Right atrium auricular region (tissue), 2 donors: ENCODE data around the gene CYGB. TPM values are rescaled to one million over a fixed set of nuclear protein-coding genes. Genes with fewer than 3 reads are reported as not detected.

ENCODE experiments used
- DNase-seq: peaks from one replicate; pipeline ENCODE4 v3.0.0-alpha.2; 2019; ENCODE audit warnings: low spot score
- H3K27ac ChIP-seq, 2 donors: fragments of 200-600 bp; sonication (generic); 1 replicate in 1 of 2; 2 replicates in 1 of 2; pipeline ENCODE4 v1.5.1; 2016 to 2019
- H3K27me3 ChIP-seq, 2 donors: fragments of 200-600 bp; sonication (generic); one replicate each; pipeline versions ENCODE4 v1.5.1 to v1.6.0; 2017 to 2019
- H3K36me3 ChIP-seq: fragments of 200-600 bp; sonication (generic); one replicate; pipeline ENCODE4 v1.5.1; 2016
- H3K4me1 ChIP-seq, 2 donors: fragments of 200-600 bp; sonication (generic); one replicate each; pipeline versions ENCODE4 v1.5.1 to v1.6.0; 2017 to 2019
- H3K4me3 ChIP-seq, 2 donors: fragments of 200-600 bp; sonication (generic); 1 replicate in 1 of 2; 2 replicates in 1 of 2; pipeline ENCODE4 v1.5.1; 2017 to 2019; ENCODE audit warnings: mild to moderate bottlenecking in 1 of 2, moderate library complexity in 1 of 2
- H3K9me3 ChIP-seq, 2 donors: fragments of 200-600 bp; sonication (generic); one replicate each; pipeline ENCODE4 v1.5.1; 2019
- total RNA-seq, 2 donors: library from RNA; depleted of rRNA; stranded (reverse); fragments of >200 nt; gene quantifications; one replicate each; pipeline ENCODE4 v1.1.0, GENCODE V29; 2016
- TF ChIP-seq, protein P1 (sequence below), 2 donors: fragments of 200-600 bp; sonication (generic); IDR thresholded peaks; one replicate each; pipeline ENCODE4 v1.5.1; 2019; ENCODE audit warnings: antibody characterized with exemption in 2 of 2

CYGB gene
- total RNA-seq, 2 donors from 2014 or later: 23.0 to 48.7 TPM

DNA sequence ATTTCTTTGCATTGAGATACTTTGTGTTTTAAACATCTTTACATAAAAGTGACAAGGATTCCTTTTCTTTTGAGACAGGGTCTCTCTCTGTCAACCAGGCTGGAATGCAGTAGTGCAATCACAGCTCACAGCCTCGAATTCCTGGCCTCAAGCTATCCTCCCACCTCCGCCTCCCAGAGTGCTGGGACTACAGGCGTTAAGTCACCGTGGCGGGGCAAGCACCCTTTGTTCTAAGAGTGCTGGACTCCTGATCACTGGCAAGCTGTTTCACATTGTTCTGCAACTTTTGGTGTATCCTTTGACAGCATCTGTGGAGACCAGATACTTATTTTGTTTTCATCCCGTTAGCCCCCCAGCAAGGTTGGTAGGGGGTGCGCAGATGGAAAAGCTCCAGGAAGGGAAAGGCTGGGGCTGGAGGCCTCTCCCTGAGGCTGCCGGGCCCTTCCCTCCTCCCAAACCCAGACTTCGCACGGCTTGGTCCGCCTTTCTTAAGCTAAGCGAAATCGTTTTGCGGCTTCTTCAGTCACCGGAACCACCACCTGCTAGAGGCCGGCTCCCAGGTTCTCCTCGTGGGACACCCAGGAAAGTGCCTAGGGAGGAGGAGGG, 47.0 kb upstream of the CYGB start:
- Histone ChIP-seq H3K9me3 (no peaks in the 10 kb centered on the region), H3K27me3 (no peaks in the 10 kb centered on the region), H3K36me3 (no peaks in the 10 kb centered on the region), H3K4me3 (peak overlapping the region; percentile 50 to 69), H3K4me1 (peaks cover 0 to 16% of the 10 kb centered on the region in 2 donors), H3K27ac (peak overlapping the region in 1 of 2 donors; percentile 62)
- TF ChIP-seq, protein P1, sequence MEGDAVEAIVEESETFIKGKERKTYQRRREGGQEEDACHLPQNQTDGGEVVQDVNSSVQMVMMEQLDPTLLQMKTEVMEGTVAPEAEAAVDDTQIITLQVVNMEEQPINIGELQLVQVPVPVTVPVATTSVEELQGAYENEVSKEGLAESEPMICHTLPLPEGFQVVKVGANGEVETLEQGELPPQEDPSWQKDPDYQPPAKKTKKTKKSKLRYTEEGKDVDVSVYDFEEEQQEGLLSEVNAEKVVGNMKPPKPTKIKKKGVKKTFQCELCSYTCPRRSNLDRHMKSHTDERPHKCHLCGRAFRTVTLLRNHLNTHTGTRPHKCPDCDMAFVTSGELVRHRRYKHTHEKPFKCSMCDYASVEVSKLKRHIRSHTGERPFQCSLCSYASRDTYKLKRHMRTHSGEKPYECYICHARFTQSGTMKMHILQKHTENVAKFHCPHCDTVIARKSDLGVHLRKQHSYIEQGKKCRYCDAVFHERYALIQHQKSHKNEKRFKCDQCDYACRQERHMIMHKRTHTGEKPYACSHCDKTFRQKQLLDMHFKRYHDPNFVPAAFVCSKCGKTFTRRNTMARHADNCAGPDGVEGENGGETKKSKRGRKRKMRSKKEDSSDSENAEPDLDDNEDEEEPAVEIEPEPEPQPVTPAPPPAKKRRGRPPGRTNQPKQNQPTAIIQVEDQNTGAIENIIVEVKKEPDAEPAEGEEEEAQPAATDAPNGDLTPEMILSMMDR (IDR thresholded peaks at IDR 0.05): no peak
- no peak for DNase-seq

GRCh38 chr17:76582660-76583059, 45.2 kb upstream of the CYGB start:
- TF ChIP-seq, protein P1 (IDR thresholded peaks at IDR 0.05): no peak
- DNase-seq: no peak
- H3K27ac ChIP-seq: no peak overlapping the region
- H3K4me3 ChIP-seq: no peak overlapping the region
- no peaks in the 10 kb centered on the region for H3K9me3 ChIP-seq
- no peaks in the 10 kb centered on the region for H3K36me3 ChIP-seq
- H3K4me1 ChIP-seq: peaks cover 0 to 16% of the 10 kb centered on the region in 2 donors
- no peaks in the 10 kb centered on the region for H3K27me3 ChIP-seq

GRCh38 chr17:76581515-76581914, 44.0 kb upstream of the CYGB start:
- H3K4me3 ChIP-seq: no peak overlapping the region
- no peak for DNase-seq
- H3K9me3 ChIP-seq: no peaks in the 10 kb centered on the region
- peaks cover 0 to 13% of the 10 kb centered on the region in 2 donors for H3K4me1 ChIP-seq
- no peaks in the 10 kb centered on the region for H3K27me3 ChIP-seq
- TF ChIP-seq, protein P1 (IDR thresholded peaks at IDR 0.05): no peak
- no peaks in the 10 kb centered on the region for H3K36me3 ChIP-seq
- no peak overlapping the region for H3K27ac ChIP-seq

- no peaks in the 10 kb centered on the region for H3K4me1 ChIP-seq
- no peaks in the 10 kb centered on the region for H3K27me3 ChIP-seq
- TF ChIP-seq, protein P1 (IDR thresholded peaks at IDR 0.05): no peak
These were observed 41.8 kb upstream of the CYGB start for GRCh38 chr17:76579281-76579680.

GRCh38 chr17:76578376-76578775, 40.9 kb upstream of the CYGB start:
- H3K4me1 ChIP-seq: no peaks in the 10 kb centered on the region
- no peak overlapping the region for H3K4me3 ChIP-seq
- DNase-seq: no peak
- TF ChIP-seq, protein P1 (IDR thresholded peaks at IDR 0.05): no peak
- no peak overlapping the region for H3K27ac ChIP-seq
- H3K36me3 ChIP-seq: no peaks in the 10 kb centered on the region
- no peaks in the 10 kb centered on the region for H3K27me3 ChIP-seq
- no peaks in the 10 kb centered on the region for H3K9me3 ChIP-seq

More at GRCh38 chr17:76579281-76579680, 41.8 kb upstream of the CYGB start:
- Histone ChIP-seq H3K36me3 (no peaks in the 10 kb centered on the region), H3K4me3 (no peak overlapping the region), H3K27ac (no peak overlapping the region), H3K9me3 (no peaks in the 10 kb centered on the region)
- DNase-seq: no peak

DNA sequence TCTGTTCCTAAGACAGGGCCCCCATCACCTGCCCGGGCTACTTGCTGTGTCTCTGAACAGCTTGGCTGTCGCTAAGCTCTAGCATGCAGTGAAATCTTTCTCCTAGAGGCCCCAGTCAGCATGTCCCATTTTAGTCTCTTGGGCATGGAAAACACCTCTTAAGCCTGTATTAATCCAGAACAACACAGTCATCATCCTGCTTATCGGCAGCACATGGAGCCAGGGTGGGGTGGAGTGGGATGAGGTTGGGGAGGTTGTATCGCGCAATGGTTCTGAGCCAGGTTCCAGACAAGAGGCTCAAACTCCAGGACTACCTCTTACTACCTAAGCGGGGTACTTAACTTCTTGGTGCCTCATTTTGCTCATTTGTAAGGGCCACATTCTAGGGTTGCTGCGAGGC, 40.4 kb upstream of the CYGB start:
- no peak for DNase-seq
- H3K9me3 ChIP-seq: no peaks in the 10 kb centered on the region
- H3K27me3 ChIP-seq: no peaks in the 10 kb centered on the region
- no peak overlapping the region for H3K4me3 ChIP-seq
- H3K27ac ChIP-seq: no peak overlapping the region
- TF ChIP-seq, protein P1 (IDR thresholded peaks at IDR 0.05): no peak
- H3K36me3 ChIP-seq: no peaks in the 10 kb centered on the region
- no peaks in the 10 kb centered on the region for H3K4me1 ChIP-seq
